GM13977 (cell line): ENCODE results near the gene WDR59.
A peak's percentile ranks its signal among the peaks of the same experiment; 100 is the strongest.

ENCODE experiments used
- DNase-seq: peaks from one replicate; pipeline ENCODE4 v3.0.0; 2012; ENCODE audit warnings: low spot score
- in situ Hi-C: fragments of 300-500 bp; cut with MboI; formaldehyde crosslinking; loops from one replicate; pipeline ENCODE4 v1.12.0; 2022; ENCODE audit warnings: low sequenced_read_pairs, low pct_unique_long_range_greater_than_20kb, mixed read lengths, inconsistent platforms; ENCODE audit not compliant: unreplicated experiment
- TF ChIP-seq, protein P1 (sequence below): IDR thresholded peaks from 2 replicates; pipeline ENCODE4 v1.5.1; 2012; ENCODE audit warnings: mild to moderate bottlenecking, control low read depth; ENCODE audit not compliant: insufficient read depth; ENCODE audit errors: extremely low read depth, missing control alignments

Gene WDR59

DNA sequence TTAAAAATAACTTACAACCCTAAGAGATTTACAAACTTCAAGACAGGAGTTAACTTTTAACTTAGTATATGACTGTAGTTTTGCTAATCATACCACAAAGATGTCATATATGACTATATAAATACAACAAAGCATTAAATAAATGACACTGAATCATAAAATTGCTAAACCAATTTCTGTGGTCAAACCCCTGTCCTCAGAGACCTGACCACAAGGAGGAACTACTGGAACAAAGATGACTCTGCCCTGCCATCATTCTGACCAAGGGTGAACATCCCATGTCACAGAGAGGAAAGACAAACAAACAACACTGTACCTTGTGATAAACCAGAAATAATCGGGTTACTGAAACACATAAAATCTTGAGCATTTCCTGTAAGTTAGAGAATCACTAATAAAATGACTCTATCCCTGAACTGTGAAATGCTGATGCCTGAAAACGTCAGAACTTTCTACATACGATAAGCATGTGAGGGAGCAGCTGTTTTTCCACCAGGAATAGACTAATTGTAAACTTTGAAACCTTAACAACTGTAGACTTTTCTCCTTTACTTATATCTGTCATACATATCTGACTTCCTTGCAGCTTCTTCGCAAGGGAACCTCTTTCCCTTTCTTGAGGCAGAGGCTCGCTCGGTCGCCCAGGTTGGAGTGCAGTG, 47.9 kb downstream of the WDR59 start:
- TF ChIP-seq, protein P1, sequence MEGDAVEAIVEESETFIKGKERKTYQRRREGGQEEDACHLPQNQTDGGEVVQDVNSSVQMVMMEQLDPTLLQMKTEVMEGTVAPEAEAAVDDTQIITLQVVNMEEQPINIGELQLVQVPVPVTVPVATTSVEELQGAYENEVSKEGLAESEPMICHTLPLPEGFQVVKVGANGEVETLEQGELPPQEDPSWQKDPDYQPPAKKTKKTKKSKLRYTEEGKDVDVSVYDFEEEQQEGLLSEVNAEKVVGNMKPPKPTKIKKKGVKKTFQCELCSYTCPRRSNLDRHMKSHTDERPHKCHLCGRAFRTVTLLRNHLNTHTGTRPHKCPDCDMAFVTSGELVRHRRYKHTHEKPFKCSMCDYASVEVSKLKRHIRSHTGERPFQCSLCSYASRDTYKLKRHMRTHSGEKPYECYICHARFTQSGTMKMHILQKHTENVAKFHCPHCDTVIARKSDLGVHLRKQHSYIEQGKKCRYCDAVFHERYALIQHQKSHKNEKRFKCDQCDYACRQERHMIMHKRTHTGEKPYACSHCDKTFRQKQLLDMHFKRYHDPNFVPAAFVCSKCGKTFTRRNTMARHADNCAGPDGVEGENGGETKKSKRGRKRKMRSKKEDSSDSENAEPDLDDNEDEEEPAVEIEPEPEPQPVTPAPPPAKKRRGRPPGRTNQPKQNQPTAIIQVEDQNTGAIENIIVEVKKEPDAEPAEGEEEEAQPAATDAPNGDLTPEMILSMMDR, result peak; percentile 14
- DNase-seq, result peak; percentile 56
- in situ Hi-C loops, result no loop called here

DNA sequence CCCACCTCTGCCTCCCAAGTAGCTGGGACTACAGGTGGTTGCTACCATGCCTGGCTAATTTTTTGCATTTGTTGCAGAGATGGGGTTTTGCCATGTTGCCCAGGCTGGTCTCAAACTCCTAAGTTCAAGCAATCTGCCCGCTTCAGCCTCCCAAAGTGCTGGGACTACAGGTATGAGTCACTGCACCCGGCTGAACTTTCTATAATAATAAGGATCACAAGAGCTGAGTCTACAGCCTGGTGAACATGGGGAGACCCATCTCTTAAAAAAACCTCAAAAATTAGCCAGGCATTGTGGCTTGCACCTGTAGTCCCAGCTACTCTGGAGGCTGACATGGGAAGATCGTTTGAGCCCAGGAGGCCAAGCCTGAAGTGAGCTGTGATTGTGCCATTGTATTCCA, 53.5 kb downstream of the WDR59 start:
- in situ Hi-C loops, result no loop called here
- DNase-seq, result no peak
- TF ChIP-seq, protein P1, result no peak

DNA sequence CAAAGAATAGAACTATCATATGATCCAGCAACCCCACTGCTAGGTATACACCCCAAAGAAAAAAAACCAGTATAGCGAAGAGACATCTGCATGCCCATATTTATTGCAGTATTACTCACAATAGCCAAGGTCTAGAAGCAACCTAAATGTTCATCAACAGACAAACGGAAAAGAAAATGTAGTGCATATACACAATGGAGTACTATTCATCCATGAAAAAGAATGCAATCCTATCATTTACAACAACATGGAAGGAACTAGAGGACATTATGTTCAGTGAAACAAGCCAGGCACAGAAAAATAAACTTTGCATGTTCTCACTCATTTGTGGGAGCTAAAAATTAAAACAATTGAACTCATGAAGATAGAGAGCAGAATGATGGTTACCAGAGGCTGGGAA, 55.3 kb downstream of the WDR59 start:
- TF ChIP-seq, protein P1, result no peak
- in situ Hi-C loops, result no loop called here
- no peak for DNase-seq

DNA sequence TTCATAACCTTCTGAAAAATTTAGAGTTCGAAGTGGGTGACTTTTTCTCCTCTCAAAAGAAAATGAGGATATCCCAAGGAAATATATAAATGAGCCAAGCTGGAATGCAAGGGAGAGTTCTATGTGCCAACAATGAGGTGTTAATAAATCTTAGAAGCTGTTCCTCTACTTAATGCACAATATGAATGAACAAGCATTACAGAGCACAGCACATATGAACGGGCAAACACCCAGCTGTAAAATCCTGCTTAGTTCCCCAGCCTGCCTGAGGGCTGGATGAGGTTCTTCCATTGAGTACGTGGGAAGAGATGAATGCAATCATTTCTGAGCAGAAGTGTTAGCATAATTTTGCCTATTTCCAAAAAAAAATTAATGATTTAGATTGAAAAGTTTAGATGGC, 58.1 kb downstream of the WDR59 start:
- DNase-seq, result no peak
- in situ Hi-C loops, result no loop called here
- TF ChIP-seq, protein P1, result no peak

DNA sequence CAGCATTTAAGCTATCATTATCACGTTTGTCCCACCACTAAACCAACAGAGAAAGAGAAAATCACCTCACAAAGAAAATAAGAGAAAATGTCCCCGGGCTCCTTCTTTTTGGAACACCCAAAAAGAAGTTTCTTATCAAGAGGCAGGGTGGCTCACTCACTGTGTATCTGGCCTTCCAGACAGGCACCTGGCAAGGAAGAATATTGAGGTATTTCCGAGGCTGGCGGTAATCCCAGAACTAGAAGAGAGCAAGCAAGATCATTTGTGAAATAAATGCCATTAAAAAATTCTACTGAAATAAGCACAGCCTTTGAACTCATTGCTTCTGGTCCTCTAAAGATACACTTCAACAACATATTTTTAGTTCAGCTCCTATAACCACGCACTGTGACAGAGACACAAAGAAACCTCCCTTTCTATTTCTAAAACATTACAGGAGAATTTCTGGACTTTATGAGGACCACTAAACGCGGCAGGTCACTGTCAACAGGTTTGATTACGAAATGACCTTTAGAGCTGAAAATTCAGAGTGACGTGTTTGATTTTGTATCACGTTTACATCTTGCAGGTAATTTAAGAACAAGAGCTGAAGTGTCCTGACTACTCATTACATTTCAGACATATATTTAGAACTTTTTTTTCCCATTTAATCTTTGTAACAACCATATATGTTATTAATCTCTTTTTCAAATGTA, 61.0 kb downstream of the WDR59 start:
- in situ Hi-C loops, result no loop called here
- no peak for DNase-seq

DNA sequence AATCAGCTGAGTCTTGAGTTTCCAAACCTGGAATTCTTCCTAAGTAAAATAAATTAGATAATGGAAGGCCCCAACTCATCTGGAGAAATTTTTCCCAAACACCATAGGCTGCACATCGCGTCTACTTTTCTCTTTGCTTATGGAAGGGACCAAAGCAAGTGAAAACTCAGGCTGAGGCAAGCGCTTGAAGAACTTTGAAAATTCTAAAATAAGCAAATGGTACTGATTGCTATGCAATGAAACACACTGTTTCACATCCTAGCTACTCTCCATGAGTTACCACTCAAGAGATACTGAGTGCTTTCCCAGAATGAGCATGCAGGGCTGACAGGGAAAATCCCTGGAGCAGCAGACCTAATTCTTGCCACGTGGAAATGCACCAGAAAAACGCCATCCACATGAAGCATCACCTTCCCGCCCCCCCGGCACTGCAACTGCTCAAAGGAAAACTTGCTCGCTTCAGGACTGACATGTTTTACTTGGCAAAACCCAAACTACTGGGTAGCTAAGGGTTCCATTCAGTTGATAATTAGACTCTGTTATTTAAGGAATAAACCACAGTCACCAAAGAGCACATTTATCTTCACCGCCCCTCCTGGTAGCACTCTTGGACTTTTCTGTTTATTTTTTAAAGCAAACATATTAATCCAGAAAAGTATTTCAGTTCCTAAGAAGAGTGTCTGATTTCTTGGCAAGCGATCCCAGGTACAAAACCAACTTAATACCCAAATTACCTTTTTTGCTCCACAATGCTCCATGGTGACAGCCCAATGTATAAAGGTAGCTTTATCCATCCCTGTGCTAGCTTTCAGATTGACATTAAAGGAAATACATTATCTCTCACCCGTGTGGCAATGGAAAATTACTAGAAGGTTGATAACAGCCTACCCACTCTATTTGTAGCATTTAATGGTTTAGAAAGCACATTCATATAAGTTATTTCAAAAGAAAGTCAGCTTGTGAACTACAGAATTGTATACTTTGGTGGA, 62.5 kb downstream of the WDR59 start:
- TF ChIP-seq, protein P1, result no peak
- DNase-seq, result no peak
- in situ Hi-C loops, result no loop called here

More for the DNA sequence above, 61.0 kb downstream of the WDR59 start:
- TF ChIP-seq, protein P1, result no peak
